K562 (cell line): ENCODE measurements around the gene OSCAR. TPM values are rescaled to one million over a fixed set of nuclear protein-coding genes. Genes with fewer than 3 reads are reported as not detected.

Source experiments
- CAMTA2 ChIP-seq: fragments of 250-450 bp; sonication (Bioruptor Pico); conservative IDR thresholded peaks from 2 replicates; pipeline ENCODE4 v1.5.1; 2022
- CTBP1 ChIP-seq: fragments of 450-650 bp; IDR thresholded peaks from 2 replicates; pipeline ENCODE4 v1.6.1; 2016; ENCODE audit warnings: borderline replicate concordance
- EP300 ChIP-seq: IDR thresholded peaks from 2 replicates; pipeline ENCODE4 v1.6.1; 2012; ENCODE audit warnings: low read length, improper control_type of control experiment
- EP400 ChIP-seq: fragments of 450-650 bp; IDR thresholded peaks from 2 replicates; pipeline ENCODE4 v1.6.1; 2017; ENCODE audit warnings: antibody characterized with exemption, mild to moderate bottlenecking, moderate library complexity
- MEIS2 ChIP-seq: fragments of 450-650 bp; IDR thresholded peaks from 2 replicates; pipeline ENCODE4 v1.6.1; 2014; ENCODE audit warnings: mild to moderate bottlenecking; ENCODE audit not compliant: partially characterized antibody
- PREB ChIP-seq: sonication (generic); formaldehyde crosslinking; IDR thresholded peaks from 2 replicates; pipeline ENCODE4 v1.8.1; 2023; ENCODE audit warnings: mild to moderate bottlenecking, missing genetic modification reagents
- ZFP91 ChIP-seq: sonication (generic); formaldehyde crosslinking; IDR thresholded peaks from 2 replicates; pipeline ENCODE4 v1.8.0; 2022; ENCODE audit warnings: mild to moderate bottlenecking, missing genetic modification reagents
- ZNF184 ChIP-seq: sonication (generic); formaldehyde crosslinking; IDR thresholded peaks from 2 replicates; pipeline ENCODE4 v1.5.0; 2020; ENCODE audit warnings: missing genetic modification reagents
- ZNF408 ChIP-seq: fragments of 250-450 bp; sonication (Bioruptor Pico); IDR thresholded peaks from 2 replicates; pipeline ENCODE4 v1.4.0; 2020; ENCODE audit warnings: low read depth, mild to moderate bottlenecking, moderate library complexity
- ZNF444 ChIP-seq: fragments of 250-450 bp; sonication (Bioruptor Pico); IDR thresholded peaks from 2 replicates; pipeline ENCODE4 v1.4.0; 2020; ENCODE audit warnings: mild to moderate bottlenecking, moderate library complexity
- polyA plus RNA-seq, 8 experiments: library from polyadenylated mRNA; depleted of rRNA in 4 of 8; stranded (reverse) in 5 of 8; unstranded in 3 of 8; fragments of >200 nt; fragmentation: Nextera tagmentation in 2 of 8; fragmentation: Illumina TruSeq in 1 of 8; extraction: Ambion mirVana in 2 of 8; extraction: Trizol in 1 of 8; gene quantifications; 2 replicates each; pipeline versions ENCODE4 v1.2.1 to v1.2.3, GENCODE V29; 2011 to 2014; ENCODE audit warnings: inconsistent platforms in 1 of 8, missing spikeins in 1 of 8
- total RNA-seq, 7 experiments: library from RNA; depleted of rRNA in 6 of 7; stranded (reverse); fragments of >200 nt in 6 of 7; fragmentation: Illumina TruSeq in 2 of 7; extraction: Trizol in 2 of 7; gene quantifications; 2 replicates each; pipeline versions ENCODE4 v1.2.1 to v1.2.3, GENCODE V29; 2011 to 2021; ENCODE audit warnings: low replicate concordance in 1 of 7
- TF ChIP-seq, protein P1 (sequence below): fragments of 450-650 bp; IDR thresholded peaks from 2 replicates; pipeline ENCODE4 v1.6.1; 2014; ENCODE audit warnings: low read depth, mild to moderate bottlenecking, moderate library complexity, borderline replicate concordance
- TF ChIP-seq, protein P2 (sequence below), 2 experiments: fragments of 200-800 bp in 1 of 2; sonication (Bioruptor generic) in 1 of 2; sonication (generic) in 1 of 2; formaldehyde crosslinking in 1 of 2; IDR thresholded peaks in 1 of 2; conservative IDR thresholded peaks in 1 of 2; 2 replicates each; pipeline versions ENCODE4 v1.5.0 to v1.6.1; 2016 to 2020; ENCODE audit warnings: missing compliant biosample characterization in 1 of 2, missing genetic modification characterization in 1 of 2, missing genetic modification reagents in 1 of 2
- TF ChIP-seq, protein P3 (sequence below): fragments of 450-650 bp; IDR thresholded peaks from 2 replicates; pipeline ENCODE4 v1.6.1; 2016; ENCODE audit warnings: borderline replicate concordance
- TF ChIP-seq, protein P4 (sequence below): fragments of 450-650 bp; formaldehyde crosslinking; IDR thresholded peaks from 2 replicates; pipeline ENCODE4 v1.4.0; 2020; ENCODE audit warnings: mild to moderate bottlenecking, mixed read lengths

Gene OSCAR
- total and polyA plus RNA-seq, 9 of the 15 experiments (the other 6 are each of a cell fraction or from before 2014, with no cell fraction given): 0.09 to 0.62 (median 0.13) TPM; not detected in 5

GRCh38 chr19:54115109-54116063 lies 14.8 kb upstream of the OSCAR start, which contains the start of the genes PRPF31 and TFPT (continued):
- TF ChIP-seq, protein P1, sequence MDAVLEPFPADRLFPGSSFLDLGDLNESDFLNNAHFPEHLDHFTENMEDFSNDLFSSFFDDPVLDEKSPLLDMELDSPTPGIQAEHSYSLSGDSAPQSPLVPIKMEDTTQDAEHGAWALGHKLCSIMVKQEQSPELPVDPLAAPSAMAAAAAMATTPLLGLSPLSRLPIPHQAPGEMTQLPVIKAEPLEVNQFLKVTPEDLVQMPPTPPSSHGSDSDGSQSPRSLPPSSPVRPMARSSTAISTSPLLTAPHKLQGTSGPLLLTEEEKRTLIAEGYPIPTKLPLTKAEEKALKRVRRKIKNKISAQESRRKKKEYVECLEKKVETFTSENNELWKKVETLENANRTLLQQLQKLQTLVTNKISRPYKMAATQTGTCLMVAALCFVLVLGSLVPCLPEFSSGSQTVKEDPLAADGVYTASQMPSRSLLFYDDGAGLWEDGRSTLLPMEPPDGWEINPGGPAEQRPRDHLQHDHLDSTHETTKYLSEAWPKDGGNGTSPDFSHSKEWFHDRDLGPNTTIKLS: peak; percentile 98
- TF ChIP-seq PREB (CRISPR knock-in tag) (peak; percentile 93; the same call in 1 of the 2 replicates), EP300 (peak; percentile 57), MEIS2 (no peak), CTBP1 (peak; percentile 54; the same call in 1 of the 2 replicates), ZFP91 (0 out of 2 replicates have a peak, but pooled peaks have one; percentile 41), CAMTA2 (CRISPR knock-in tag) (no peak), ZNF408 (no peak), EP400 (peak; percentile 97), ZNF184 (CRISPR knock-in tag) (no peak), ZNF444 (CRISPR knock-in tag) (no peak)
- TF ChIP-seq, protein P2, sequence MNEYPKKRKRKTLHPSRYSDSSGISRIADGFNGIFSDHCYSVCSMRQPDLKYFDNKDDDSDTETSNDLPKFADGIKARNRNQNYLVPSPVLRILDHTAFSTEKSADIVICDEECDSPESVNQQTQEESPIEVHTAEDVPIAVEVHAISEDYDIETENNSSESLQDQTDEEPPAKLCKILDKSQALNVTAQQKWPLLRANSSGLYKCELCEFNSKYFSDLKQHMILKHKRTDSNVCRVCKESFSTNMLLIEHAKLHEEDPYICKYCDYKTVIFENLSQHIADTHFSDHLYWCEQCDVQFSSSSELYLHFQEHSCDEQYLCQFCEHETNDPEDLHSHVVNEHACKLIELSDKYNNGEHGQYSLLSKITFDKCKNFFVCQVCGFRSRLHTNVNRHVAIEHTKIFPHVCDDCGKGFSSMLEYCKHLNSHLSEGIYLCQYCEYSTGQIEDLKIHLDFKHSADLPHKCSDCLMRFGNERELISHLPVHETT (CRISPR knock-in tag; conservative IDR thresholded peaks at IDR 0.05 in 1 of 2, IDR thresholded peaks at IDR 0.05 in 1 of 2): peak in 1 of 2 experiments; percentile 90; a peak in 2 of 4 replicates
- TF ChIP-seq, protein P3, sequence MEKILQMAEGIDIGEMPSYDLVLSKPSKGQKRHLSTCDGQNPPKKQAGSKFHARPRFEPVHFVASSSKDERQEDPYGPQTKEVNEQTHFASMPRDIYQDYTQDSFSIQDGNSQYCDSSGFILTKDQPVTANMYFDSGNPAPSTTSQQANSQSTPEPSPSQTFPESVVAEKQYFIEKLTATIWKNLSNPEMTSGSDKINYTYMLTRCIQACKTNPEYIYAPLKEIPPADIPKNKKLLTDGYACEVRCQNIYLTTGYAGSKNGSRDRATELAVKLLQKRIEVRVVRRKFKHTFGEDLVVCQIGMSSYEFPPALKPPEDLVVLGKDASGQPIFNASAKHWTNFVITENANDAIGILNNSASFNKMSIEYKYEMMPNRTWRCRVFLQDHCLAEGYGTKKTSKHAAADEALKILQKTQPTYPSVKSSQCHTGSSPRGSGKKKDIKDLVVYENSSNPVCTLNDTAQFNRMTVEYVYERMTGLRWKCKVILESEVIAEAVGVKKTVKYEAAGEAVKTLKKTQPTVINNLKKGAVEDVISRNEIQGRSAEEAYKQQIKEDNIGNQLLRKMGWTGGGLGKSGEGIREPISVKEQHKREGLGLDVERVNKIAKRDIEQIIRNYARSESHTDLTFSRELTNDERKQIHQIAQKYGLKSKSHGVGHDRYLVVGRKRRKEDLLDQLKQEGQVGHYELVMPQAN: peak; percentile 97
- TF ChIP-seq, protein P4, sequence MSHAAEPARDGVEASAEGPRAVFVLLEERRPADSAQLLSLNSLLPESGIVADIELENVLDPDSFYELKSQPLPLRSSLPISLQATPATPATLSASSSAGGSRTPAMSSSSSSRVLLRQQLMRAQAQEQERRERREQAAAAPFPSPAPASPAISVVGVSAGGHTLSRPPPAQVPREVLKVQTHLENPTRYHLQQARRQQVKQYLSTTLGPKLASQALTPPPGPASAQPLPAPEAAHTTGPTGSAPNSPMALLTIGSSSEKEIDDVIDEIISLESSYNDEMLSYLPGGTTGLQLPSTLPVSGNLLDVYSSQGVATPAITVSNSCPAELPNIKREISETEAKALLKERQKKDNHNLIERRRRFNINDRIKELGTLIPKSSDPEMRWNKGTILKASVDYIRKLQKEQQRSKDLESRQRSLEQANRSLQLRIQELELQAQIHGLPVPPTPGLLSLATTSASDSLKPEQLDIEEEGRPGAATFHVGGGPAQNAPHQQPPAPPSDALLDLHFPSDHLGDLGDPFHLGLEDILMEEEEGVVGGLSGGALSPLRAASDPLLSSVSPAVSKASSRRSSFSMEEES (CRISPR knock-in tag): no peak
